Activated CD4-positive, alpha-beta T cell treated with anti-CD3 and anti-CD28 coated beads, Interleukin-2, amount 10 ng/mL, durations not matched to agents 7 days and 5 days (primary cell): ENCODE data around the gene AFF1. TPM values are rescaled to one million over a fixed set of nuclear protein-coding genes. Genes with fewer than 3 reads are reported as not detected.
A peak's percentile ranks its signal among the peaks of the same experiment; 100 is the strongest.
"Not testable (repeated sequence)": the region's sequence is repeated elsewhere in the genome, so short reads cannot be mapped to it uniquely, and the experiment has no call there.

Source experiments
- CTCF ChIA-PET: fragments of 350-600 bp; sonication (Branson Sonifier 250); formaldehyde crosslinking; loops from one replicate; lab custom pipeline; 2021; ENCODE audit warnings: antibody characterized with exemption; lab: Charles Lee
- POLR2A ChIA-PET: fragments of 350-600 bp; sonication (Branson Sonifier 250); formaldehyde crosslinking; loops from one replicate; lab custom pipeline; 2021; ENCODE audit warnings: antibody characterized with exemption; lab: Charles Lee
- DNase-seq: peaks from one replicate; pipeline ENCODE4 v3.0.0-alpha.2; 2020
- H3K27ac Mint-ChIP-seq: one replicate; pipeline ENCODE4 v1.8.0; 2021; ENCODE audit warnings: mild to moderate bottlenecking, moderate library complexity, mixed read lengths
- H3K27me3 Mint-ChIP-seq: one replicate; pipeline ENCODE4 v1.8.0; 2021; ENCODE audit warnings: mixed read lengths
- H3K36me3 Mint-ChIP-seq: one replicate; pipeline ENCODE4 v1.8.0; 2021; ENCODE audit warnings: low read depth, mixed read lengths
- H3K4me1 Mint-ChIP-seq: one replicate; pipeline ENCODE4 v1.8.0; 2021; ENCODE audit warnings: mixed read lengths
- H3K4me3 Mint-ChIP-seq: one replicate; pipeline ENCODE4 v1.8.0; 2021; ENCODE audit warnings: mild to moderate bottlenecking, moderate library complexity, mixed read lengths
- H3K9me3 Mint-ChIP-seq: one replicate; pipeline ENCODE4 v1.8.0; 2021; ENCODE audit warnings: mixed read lengths
- total RNA-seq, 2 experiments: library from RNA; stranded (reverse); gene quantifications; one replicate each; pipeline ENCODE4 v1.2.3, GENCODE V29; 2021

The AFF1 gene
- total RNA-seq, 2 experiments from 2014 or later: 71.4 to 74.5 TPM

- Mint-ChIP-seq H3K4me1 (peaks cover 31% of the 10 kb centered on the region), H3K27me3 (no peaks in the 10 kb centered on the region), H3K4me3 (no peak overlapping the region), H3K27ac (peak overlapping the region; percentile 27), H3K36me3 (peaks cover 15% of the 10 kb centered on the region), H3K9me3 (no peaks in the 10 kb centered on the region)
- POLR2A ChIA-PET: no interaction called here
- CTCF ChIA-PET: no interaction called here
- no peak for DNase-seq
Measured at GRCh38 chr4:87068583-87069021, 133.8 kb downstream of the AFF1 start.

GRCh38 chr4:87069037-87069742, 134.4 kb downstream of the AFF1 start:
- Mint-ChIP-seq H3K4me3 (no peak overlapping the region), H3K27me3 (no peaks in the 10 kb centered on the region), H3K9me3 (no peaks in the 10 kb centered on the region), H3K27ac (no peak overlapping the region), H3K4me1 (peaks cover 33% of the 10 kb centered on the region), H3K36me3 (peaks cover 12% of the 10 kb centered on the region)
- CTCF ChIA-PET: no interaction called here
- DNase-seq: no peak
- POLR2A ChIA-PET: no interaction called here

GRCh38 chr4:87071401-87071800, 136.6 kb downstream of the AFF1 start:
- no peak for DNase-seq
- Mint-ChIP-seq H3K4me3 (no peak overlapping the region), H3K27me3 (no peaks in the 10 kb centered on the region), H3K4me1 (peaks cover 34% of the 10 kb centered on the region), H3K36me3 (peaks cover 8% of the 10 kb centered on the region), H3K27ac (peak overlapping the region; percentile 43), H3K9me3 (no peaks in the 10 kb centered on the region)
- ChIA-PET POLR2A (no interaction called here), CTCF (interaction anchor here (0.7 kb wide), 1 partner anchor 91 kb away, joined by 4 read pairs; no protein-coding TSS in a partner anchor)

GRCh38 chr4:87072545-87072944, 137.7 kb downstream of the AFF1 start:
- peaks cover 38% of the 10 kb centered on the region for H3K4me1 Mint-ChIP-seq
- H3K27me3 Mint-ChIP-seq, DNase-seq, H3K36me3 Mint-ChIP-seq, H3K9me3 Mint-ChIP-seq, H3K4me3 Mint-ChIP-seq, H3K27ac Mint-ChIP-seq, POLR2A ChIA-PET: not testable (repeated sequence)
- CTCF ChIA-PET: interaction anchor here (0.6 kb wide), 1 partner anchor 177 kb away, joined by 3 read pairs; no protein-coding TSS in a partner anchor

- POLR2A ChIA-PET: interaction anchor here (0.6 kb wide), 1 partner anchor 512 kb away, joined by 4 read pairs; no protein-coding TSS in a partner anchor
- Mint-ChIP-seq H3K27ac (peak overlapping the region; percentile 86), H3K4me1 (peaks cover 41% of the 10 kb centered on the region), H3K27me3 (no peaks in the 10 kb centered on the region), H3K36me3 (peaks cover 12% of the 10 kb centered on the region), H3K9me3 (no peaks in the 10 kb centered on the region), H3K4me3 (peak overlapping the region; percentile 68)
- DNase-seq: peak; percentile 68
- CTCF ChIA-PET: interaction anchor here (1.1 kb wide), 1 partner anchor 19 kb away, joined by 3 read pairs; no protein-coding TSS in a partner anchor
Measured at GRCh38 chr4:87073199-87074120, 138.6 kb downstream of the AFF1 start.

- Mint-ChIP-seq H3K4me1 (peaks cover 39% of the 10 kb centered on the region), H3K4me3 (peak overlapping the region; percentile 68), H3K27me3 (no peaks in the 10 kb centered on the region), H3K27ac (peak overlapping the region; percentile 86), H3K9me3 (no peaks in the 10 kb centered on the region), H3K36me3 (peaks cover 12% of the 10 kb centered on the region)
- ChIA-PET POLR2A (interaction anchor here (0.6 kb wide), 1 partner anchor 511 kb away, joined by 4 read pairs; no protein-coding TSS in a partner anchor), CTCF (interaction anchor here (1.1 kb wide), 1 partner anchor 20 kb away, joined by 3 read pairs; no protein-coding TSS in a partner anchor)
- DNase-seq: no peak
Measured at GRCh38 chr4:87074121-87074488, 139.3 kb downstream of the AFF1 start.

- CTCF ChIA-PET: no interaction called here
- Mint-ChIP-seq H3K27ac (no peak overlapping the region), H3K27me3 (no peaks in the 10 kb centered on the region), H3K4me3 (no peak overlapping the region), H3K4me1 (peaks cover 42% of the 10 kb centered on the region), H3K9me3 (peaks cover 3% of the 10 kb centered on the region), H3K36me3 (peaks cover 16% of the 10 kb centered on the region)
- DNase-seq: no peak
- POLR2A ChIA-PET: no interaction called here
Measured at GRCh38 chr4:87075876-87076275, 141.1 kb downstream of the AFF1 start.

- DNase-seq: no peak
- Mint-ChIP-seq H3K27me3 (no peaks in the 10 kb centered on the region), H3K4me3 (no peak overlapping the region), H3K4me1 (peaks cover 39% of the 10 kb centered on the region), H3K9me3 (peaks cover 3% of the 10 kb centered on the region), H3K36me3 (peaks cover 19% of the 10 kb centered on the region), H3K27ac (no peak overlapping the region)
- POLR2A ChIA-PET: no interaction called here
- CTCF ChIA-PET: interaction anchor here (0.8 to 1.2 kb wide), 2 partner anchors 15 to 139 kb away, joined by 3 read pairs; no protein-coding TSS in a partner anchor
Measured at GRCh38 chr4:87076690-87077358, 142.0 kb downstream of the AFF1 start.

- Mint-ChIP-seq H3K4me3 (no peak overlapping the region), H3K36me3 (peaks cover 19% of the 10 kb centered on the region), H3K27me3 (no peaks in the 10 kb centered on the region), H3K4me1 (peaks cover 33% of the 10 kb centered on the region), H3K9me3 (peaks cover 3% of the 10 kb centered on the region), H3K27ac (no peak overlapping the region)
- ChIA-PET POLR2A (no interaction called here), CTCF (interaction anchor here (1.2 kb wide), 1 partner anchor 141 kb away, joined by 3 read pairs; no protein-coding TSS in a partner anchor)
- no peak for DNase-seq
Measured at GRCh38 chr4:87077914-87078585, 143.2 kb downstream of the AFF1 start.

GRCh38 chr4:87078987-87079486, 144.2 kb downstream of the AFF1 start:
- Mint-ChIP-seq H3K4me3 (no peak overlapping the region), H3K9me3 (peaks cover 3% of the 10 kb centered on the region), H3K4me1 (peaks cover 28% of the 10 kb centered on the region), H3K27me3 (no peaks in the 10 kb centered on the region), H3K27ac (no peak overlapping the region), H3K36me3 (peaks cover 18% of the 10 kb centered on the region)
- CTCF ChIA-PET: interaction anchor here (0.7 to 2.0 kb wide), 5 partner anchors 15 to 142 kb away, joined by 3 to 5 read pairs (median 3); partner anchors contain the start of gene KLHL8
- DNase-seq: no peak
- POLR2A ChIA-PET: no interaction called here

- Mint-ChIP-seq H3K27me3 (no peaks in the 10 kb centered on the region), H3K27ac (no peak overlapping the region), H3K4me3 (no peak overlapping the region), H3K9me3 (peaks cover 3% of the 10 kb centered on the region), H3K4me1 (peaks cover 25% of the 10 kb centered on the region), H3K36me3 (peaks cover 21% of the 10 kb centered on the region)
- POLR2A ChIA-PET: interaction anchor here (1.0 kb wide), 1 partner anchor 74 kb away, joined by 3 read pairs; no protein-coding TSS in a partner anchor
- CTCF ChIA-PET: interaction anchor here (0.7 to 2.0 kb wide), 4 partner anchors 14 to 53 kb away, joined by 3 to 5 read pairs (median 3); no protein-coding TSS in a partner anchor
- DNase-seq: no peak
Measured at GRCh38 chr4:87079967-87080366, 145.2 kb downstream of the AFF1 start.
